Amygdala (tissue), 56 donors: ENCODE data around the gene XXYLT1.
A peak's percentile ranks its signal among the peaks of the same experiment; 100 is the strongest.
"Not testable (repeated sequence)": the region's sequence is repeated elsewhere in the genome, so short reads cannot be mapped to it uniquely, and the experiment has no call there.

Source experiments
- DNase-seq, 56 donors: peaks; one replicate each; lab custom pipeline; 2025; lab: John Stamatoyannopoulos, UW

The XXYLT1 gene

GRCh38 chr3:195122261-195122660 lies 148.7 kb downstream of the XXYLT1 start:
- no peak for DNase-seq

GRCh38 chr3:195120267-195120601 lies 150.7 kb downstream of the XXYLT1 start:
- DNase-seq, result no peak

GRCh38 chr3:195119461-195120266 lies 151.3 kb downstream of the XXYLT1 start:
- no peak for DNase-seq

GRCh38 chr3:195118671-195119070 lies 152.3 kb downstream of the XXYLT1 start:
- DNase-seq, result no peak

- no peak for DNase-seq
Measured at GRCh38 chr3:195117978-195118581, 152.9 kb downstream of the XXYLT1 start.

GRCh38 chr3:195116407-195117185 lies 154.4 kb downstream of the XXYLT1 start:
- DNase-seq, result no peak

GRCh38 chr3:195115600-195116406 lies 155.2 kb downstream of the XXYLT1 start:
- DNase-seq, result no peak

- no peak for DNase-seq
Measured at GRCh38 chr3:195114786-195115599, 156.0 kb downstream of the XXYLT1 start.

GRCh38 chr3:195113536-195114425 lies 157.2 kb downstream of the XXYLT1 start:
- no peak for DNase-seq

- DNase-seq, result no peak
Measured at GRCh38 chr3:195113048-195113447, 157.9 kb downstream of the XXYLT1 start.

- no peak for DNase-seq
Measured at GRCh38 chr3:195112361-195112791, 158.6 kb downstream of the XXYLT1 start.

- DNase-seq, result no peak
Measured at GRCh38 chr3:195111766-195112165, 159.2 kb downstream of the XXYLT1 start.

- no peak for DNase-seq
Measured at GRCh38 chr3:195111319-195111705, 159.6 kb downstream of the XXYLT1 start.

GRCh38 chr3:195110647-195111318 lies 160.2 kb downstream of the XXYLT1 start:
- DNase-seq, result no peak

- DNase-seq, result no peak
Measured at GRCh38 chr3:195109098-195109657, 161.8 kb downstream of the XXYLT1 start.

GRCh38 chr3:195107593-195107992 lies 163.4 kb downstream of the XXYLT1 start:
- no peak for DNase-seq

- DNase-seq, result not testable (repeated sequence)
Measured at GRCh38 chr3:195107031-195107430, 163.9 kb downstream of the XXYLT1 start.

GRCh38 chr3:195106418-195106906 lies 164.5 kb downstream of the XXYLT1 start:
- peak in 43 of 56 donors; percentile 4 to 73 (median 30) for DNase-seq
